Prostate gland (tissue), 2 donors: ENCODE measurements around the gene CCDC141.

Experiments
- CTCF ChIP-seq, 4 experiments: fragments of 200-600 bp in 2 of 4; fragments of 450-650 bp in 2 of 4; sonication (generic) in 2 of 4; IDR thresholded peaks; 1 replicate in 3 of 4; 2 replicates in 1 of 4; pipeline ENCODE4 v1.5.1; 2016 to 2019; ENCODE audit warnings: antibody characterized with exemption in 4 of 4, mild to moderate bottlenecking in 2 of 4, moderate library complexity in 2 of 4
- POLR2A ChIP-seq: fragments of 450-650 bp; IDR thresholded peaks from one replicate; pipeline ENCODE4 v1.6.1; 2016; ENCODE audit warnings: antibody characterized with exemption, mild to moderate bottlenecking

- TF ChIP-seq CTCF (IDR thresholded peaks at IDR 0.05) (no peak), POLR2A (no peak)
Observed at GRCh38 chr2:178913049-178913441, 136.9 kb downstream of the CCDC141 start.
